Measurements from ENCODE around the gene LSAMP.

The LSAMP gene

DNA sequence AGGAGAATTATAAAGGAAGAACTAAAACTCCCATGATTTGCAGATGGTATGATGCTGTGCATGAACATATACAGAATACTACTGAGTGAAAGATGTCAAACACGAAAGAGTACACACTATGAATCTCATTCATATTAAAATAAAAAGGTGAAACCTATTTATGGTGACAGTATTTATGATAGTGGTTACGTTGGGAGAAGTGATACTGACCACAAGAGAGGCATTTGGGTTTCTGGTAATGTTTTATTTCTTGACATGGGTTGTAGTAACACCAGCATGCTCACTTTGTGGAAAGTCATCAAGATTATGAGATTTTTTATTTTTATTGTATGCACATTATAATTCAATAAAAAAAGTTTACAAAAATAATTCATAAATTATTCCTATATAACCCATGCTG lies 498.0 kb downstream of the LSAMP start:
- no peak for DNase-seq (ENCODE audit: low read depth)
- no peak overlapping the region for H3K4me3 ChIP-seq (ENCODE audit: low read depth, low read length)
- TF ChIP-seq, protein P1, sequence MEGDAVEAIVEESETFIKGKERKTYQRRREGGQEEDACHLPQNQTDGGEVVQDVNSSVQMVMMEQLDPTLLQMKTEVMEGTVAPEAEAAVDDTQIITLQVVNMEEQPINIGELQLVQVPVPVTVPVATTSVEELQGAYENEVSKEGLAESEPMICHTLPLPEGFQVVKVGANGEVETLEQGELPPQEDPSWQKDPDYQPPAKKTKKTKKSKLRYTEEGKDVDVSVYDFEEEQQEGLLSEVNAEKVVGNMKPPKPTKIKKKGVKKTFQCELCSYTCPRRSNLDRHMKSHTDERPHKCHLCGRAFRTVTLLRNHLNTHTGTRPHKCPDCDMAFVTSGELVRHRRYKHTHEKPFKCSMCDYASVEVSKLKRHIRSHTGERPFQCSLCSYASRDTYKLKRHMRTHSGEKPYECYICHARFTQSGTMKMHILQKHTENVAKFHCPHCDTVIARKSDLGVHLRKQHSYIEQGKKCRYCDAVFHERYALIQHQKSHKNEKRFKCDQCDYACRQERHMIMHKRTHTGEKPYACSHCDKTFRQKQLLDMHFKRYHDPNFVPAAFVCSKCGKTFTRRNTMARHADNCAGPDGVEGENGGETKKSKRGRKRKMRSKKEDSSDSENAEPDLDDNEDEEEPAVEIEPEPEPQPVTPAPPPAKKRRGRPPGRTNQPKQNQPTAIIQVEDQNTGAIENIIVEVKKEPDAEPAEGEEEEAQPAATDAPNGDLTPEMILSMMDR (IDR thresholded peaks at IDR 0.05; ENCODE audit: insufficient read depth, low read depth, low read length, missing control alignments), result no peak

DNA sequence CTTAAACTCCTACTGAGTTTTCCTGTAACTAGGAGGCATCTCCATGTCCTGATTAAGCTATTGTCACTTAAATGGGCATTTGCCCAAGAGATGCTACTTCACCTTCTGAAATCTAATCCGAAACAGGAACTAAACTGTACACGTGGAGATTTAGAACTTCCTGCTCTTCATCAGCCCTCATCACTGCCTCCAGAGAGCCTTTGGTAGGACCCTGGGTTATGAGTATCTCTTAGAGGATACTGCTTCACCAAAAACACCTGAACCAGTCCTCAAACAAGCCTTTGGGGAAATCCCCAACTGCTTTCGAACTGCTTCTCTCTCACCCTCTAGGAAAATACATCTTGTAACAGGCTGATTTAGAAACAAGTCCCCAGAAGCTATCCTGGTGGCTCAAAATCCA lies 501.7 kb downstream of the LSAMP start:
- TF ChIP-seq, protein P1 (IDR thresholded peaks at IDR 0.05; ENCODE audit: insufficient read depth, low read depth, low read length, missing control alignments), result no peak
- H3K4me3 ChIP-seq (ENCODE audit: low read depth, low read length), result no peak overlapping the region
- DNase-seq (ENCODE audit: low read depth), result peak; percentile 24

DNA sequence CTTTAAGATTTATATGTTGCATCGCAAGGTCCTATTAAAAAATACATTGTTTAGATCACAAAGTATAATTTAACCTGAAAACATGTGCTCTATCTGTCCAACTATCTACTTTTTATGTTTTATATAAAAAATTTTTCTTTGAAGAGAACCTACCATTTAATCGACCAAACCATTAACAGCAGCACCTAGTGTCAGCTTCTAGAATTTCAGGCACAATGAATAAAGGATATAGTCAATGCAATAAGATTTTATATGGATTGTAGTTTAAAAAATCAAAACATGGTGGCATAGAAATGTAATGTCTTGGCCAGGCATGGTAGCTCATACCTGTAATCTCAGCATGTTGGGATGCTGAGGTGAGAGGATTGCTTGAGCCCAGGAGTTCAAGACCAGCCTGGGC lies 508.2 kb downstream of the LSAMP start:
- DNase-seq (ENCODE audit: low read depth), result no peak
- no peak overlapping the region for H3K4me3 ChIP-seq (ENCODE audit: low read depth, low read length)
- TF ChIP-seq, protein P1 (IDR thresholded peaks at IDR 0.05; ENCODE audit: insufficient read depth, low read depth, low read length, missing control alignments), result peak; percentile 14

DNA sequence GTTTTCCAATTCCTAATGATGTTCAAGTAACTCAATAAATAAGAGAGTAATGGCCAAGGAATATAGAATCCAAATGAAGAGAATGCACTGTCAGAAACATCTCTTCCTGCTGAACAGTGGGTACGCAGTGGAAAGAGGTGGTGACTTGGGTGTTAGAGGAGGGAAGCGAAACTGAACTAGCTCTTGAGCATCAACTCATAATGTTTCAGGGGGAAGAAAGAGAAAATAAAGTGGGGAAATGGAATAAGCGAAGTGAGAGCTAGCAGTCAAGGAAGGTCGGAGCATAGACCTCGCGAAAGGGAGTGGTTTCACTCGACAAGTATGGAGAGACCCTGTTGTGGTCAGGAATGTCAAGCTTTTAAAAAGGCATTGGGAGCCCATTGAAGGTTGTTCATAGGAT lies 512.5 kb downstream of the LSAMP start:
- DNase-seq (ENCODE audit: low read depth), result peak; percentile 5
- TF ChIP-seq, protein P1 (IDR thresholded peaks at IDR 0.05; ENCODE audit: insufficient read depth, low read depth, low read length, missing control alignments), result no peak

DNA sequence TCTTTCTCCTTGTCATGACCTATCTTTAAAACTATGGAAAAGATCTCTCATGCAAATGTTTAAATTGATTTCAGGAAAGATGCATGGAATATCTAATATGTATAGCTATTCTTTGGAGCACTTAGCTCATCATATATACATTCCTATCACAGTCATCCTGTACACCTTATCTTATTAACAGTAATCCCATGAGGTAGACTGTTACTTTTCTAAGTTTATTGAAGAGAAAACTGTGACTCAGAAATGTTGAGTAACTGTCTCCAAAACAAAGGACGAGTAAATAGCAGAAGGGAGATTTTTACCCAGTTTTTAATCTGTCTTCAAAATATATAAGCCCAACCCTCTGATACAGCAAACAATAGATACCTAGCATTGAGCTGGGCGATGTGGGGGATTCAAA lies 513.7 kb downstream of the LSAMP start:
- DNase-seq (ENCODE audit: low read depth), result no peak
- TF ChIP-seq, protein P1 (IDR thresholded peaks at IDR 0.05; ENCODE audit: insufficient read depth, low read depth, low read length, missing control alignments), result no peak

More for the DNA sequence above, 512.5 kb downstream of the LSAMP start:
- no peak overlapping the region for H3K4me3 ChIP-seq (ENCODE audit: low read depth, low read length)

DNA sequence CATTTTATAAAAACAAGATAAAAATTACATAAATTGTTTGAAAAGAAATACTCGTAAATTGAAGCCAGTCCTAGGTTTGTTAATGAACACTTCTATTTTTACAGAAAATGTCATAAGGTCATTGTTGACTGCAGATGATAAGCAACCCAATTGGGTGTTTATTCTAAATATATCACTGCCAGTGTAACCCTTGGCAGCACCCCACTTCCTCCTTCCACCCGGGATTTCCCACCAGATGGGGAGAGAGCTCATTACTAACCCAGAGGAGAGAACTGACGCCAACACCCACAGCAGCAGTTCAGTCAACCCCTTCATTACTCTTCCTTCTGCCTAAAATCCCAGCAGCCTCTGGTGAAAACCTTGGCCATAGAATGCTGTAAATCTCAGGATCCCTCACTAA lies 514.4 kb downstream of the LSAMP start:
- DNase-seq (ENCODE audit: low read depth), result peak; percentile 27
- TF ChIP-seq, protein P1 (IDR thresholded peaks at IDR 0.05; ENCODE audit: insufficient read depth, low read depth, low read length, missing control alignments), result no peak
- H3K4me3 ChIP-seq (ENCODE audit: low read depth, low read length), result no peak overlapping the region

More for the DNA sequence above, 513.7 kb downstream of the LSAMP start:
- H3K4me3 ChIP-seq (ENCODE audit: low read depth, low read length), result no peak overlapping the region

DNA sequence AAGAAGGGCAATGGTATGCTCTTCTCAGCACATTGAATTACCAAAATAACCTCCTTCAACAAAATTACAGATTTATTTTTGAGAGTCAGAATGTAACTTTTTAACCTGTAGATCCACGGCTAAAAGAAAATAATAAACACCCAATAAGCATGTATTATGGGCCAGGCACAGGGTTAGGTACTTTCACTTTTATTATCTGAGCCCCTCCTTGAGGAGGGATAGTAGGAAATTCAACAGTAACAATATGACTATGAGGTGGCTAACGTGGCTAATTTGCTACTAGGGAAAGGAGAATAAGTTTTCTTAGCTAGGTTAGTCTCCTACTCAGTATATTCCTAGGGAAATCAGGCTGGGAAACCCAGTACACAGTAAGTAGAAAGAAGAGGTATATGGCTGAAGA lies 515.1 kb downstream of the LSAMP start:
- TF ChIP-seq, protein P1 (IDR thresholded peaks at IDR 0.05; ENCODE audit: insufficient read depth, low read depth, low read length, missing control alignments), result no peak
- H3K4me3 ChIP-seq (ENCODE audit: low read depth, low read length), result no peak overlapping the region
- DNase-seq (ENCODE audit: low read depth), result no peak
